Coronary artery (tissue), 2 donors: ENCODE data around the gene MAD1L1.

Experiments
- DNase-seq: peaks from one replicate; pipeline ENCODE4 v3.0.0-alpha.2; 2017; ENCODE audit warnings: low spot score
- H3K27ac ChIP-seq, 2 donors: fragments of 200-600 bp; sonication (generic); one replicate each; pipeline ENCODE4 v1.5.1; 2016 to 2019
- H3K4me3 ChIP-seq: fragments of 200-600 bp; sonication (generic); 2 replicates; pipeline ENCODE4 v1.5.1; 2016; ENCODE audit warnings: mild to moderate bottlenecking, moderate library complexity
- CTCF ChIP-seq: fragments of 200-600 bp; sonication (generic); IDR thresholded peaks from one replicate; pipeline ENCODE4 v1.5.1; 2019; ENCODE audit warnings: antibody characterized with exemption

The MAD1L1 gene

DNA sequence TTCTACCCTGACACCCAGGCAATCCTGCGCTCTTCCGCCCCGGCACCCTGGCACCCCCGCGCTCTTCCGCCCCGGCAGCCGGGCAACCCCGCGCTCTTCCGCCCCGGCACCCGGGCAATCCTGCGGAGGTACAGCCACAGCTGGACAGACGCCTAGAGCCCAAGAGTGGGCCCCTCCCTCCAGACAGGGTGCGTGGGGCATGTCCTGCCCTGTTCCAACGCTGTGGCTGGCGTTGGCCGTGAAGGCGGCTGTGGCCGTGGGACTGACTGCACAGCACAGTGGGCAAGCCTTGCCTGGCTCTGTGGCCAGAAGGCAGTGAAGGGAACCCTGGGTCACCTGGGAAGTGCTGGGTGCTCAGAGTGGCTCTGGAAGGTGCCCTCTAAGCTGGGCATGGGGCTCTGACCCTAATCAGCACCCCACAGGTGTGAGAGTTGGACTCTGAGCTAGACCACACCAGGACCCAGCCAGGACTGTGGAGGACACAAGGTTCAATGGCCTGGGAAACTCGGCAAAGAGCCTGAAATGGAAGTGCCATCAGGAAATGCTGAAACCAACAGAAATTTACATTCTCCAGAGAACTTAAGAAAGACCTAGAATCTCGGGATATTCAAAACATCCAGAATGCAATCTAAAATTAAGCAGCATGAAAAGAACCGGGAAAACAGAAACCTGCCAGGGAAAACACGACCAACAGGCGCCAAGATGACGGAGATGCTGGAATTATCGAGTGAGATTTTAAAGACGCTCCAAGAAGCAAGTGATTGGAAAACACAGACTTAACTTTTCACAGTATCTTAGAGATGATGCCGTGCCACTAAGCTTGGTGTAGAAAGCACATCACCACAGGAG is 309.1 kb downstream of the MAD1L1 start:
- no peak for TF ChIP-seq CTCF
- Histone ChIP-seq H3K4me3 (no peak overlapping the region), H3K27ac (no peak overlapping the region)
- DNase-seq = no peak

GRCh38 chr7:1922870-1923236 is 309.9 kb downstream of the MAD1L1 start:
- no peak for TF ChIP-seq CTCF
- Histone ChIP-seq H3K27ac (no peak overlapping the region), H3K4me3 (no peak overlapping the region)
- no peak for DNase-seq

DNA sequence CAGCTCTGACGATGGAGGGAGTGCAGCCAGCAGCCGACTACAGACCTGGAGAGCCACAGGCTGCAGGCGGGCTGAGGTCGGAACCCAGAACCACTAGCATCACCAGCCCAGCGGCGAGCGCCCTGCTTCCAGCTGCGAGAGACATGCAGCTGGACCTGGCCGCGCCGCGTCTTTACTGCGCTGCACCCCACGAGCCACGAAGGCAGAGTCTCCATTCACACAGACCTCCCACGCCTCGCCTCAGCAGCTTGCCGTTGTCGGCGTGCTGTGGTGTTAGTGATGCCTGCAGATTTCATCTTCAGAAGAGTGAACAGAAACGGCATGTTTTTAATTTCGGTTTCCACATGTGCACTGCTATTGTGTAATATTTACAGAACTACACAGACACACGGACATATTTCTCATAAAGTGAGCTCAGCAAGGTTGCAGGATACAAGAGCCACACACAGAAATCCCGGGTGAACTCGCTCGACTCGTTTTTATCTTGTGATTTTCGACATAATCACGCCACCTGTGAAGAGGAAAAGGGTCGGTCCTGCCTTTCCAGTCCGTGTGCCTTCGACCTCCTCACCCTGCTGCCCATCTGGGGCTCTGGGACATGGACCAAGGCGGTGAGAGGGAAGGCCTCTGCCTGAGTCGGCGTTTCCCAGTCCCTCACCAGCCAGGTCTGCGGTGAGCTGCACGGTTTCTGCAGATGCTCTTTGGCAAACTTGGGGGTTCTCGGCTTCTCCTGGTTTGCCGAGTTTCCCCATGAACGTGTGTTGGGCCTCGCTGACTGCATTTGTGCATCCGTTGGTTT is 310.5 kb downstream of the MAD1L1 start:
- no peak overlapping the region for H3K27ac ChIP-seq
- no peak for DNase-seq
- no peak overlapping the region for H3K4me3 ChIP-seq
- TF ChIP-seq CTCF = no peak

DNA sequence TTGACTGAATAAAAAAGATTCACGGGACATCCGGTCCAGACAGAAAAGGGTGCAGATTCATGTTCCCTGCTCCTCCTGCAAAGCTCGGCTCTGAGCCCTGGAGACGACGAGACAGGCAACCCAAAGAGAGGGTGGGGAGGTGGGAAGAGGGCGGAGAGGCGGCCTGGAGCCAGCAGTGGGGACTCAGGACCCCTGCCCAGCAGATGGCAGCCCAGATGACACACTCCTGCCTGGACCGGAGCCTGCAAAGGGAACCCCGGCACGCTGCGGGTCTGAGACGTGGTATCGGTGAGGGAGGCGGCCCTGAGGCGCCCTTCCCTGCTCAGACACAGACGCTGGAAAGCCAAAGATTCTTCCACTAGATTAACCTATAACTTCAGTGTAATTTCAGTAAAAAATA is 311.9 kb downstream of the MAD1L1 start:
- DNase-seq = no peak
- no peak for TF ChIP-seq CTCF
- Histone ChIP-seq H3K27ac (no peak overlapping the region), H3K4me3 (no peak overlapping the region)

DNA sequence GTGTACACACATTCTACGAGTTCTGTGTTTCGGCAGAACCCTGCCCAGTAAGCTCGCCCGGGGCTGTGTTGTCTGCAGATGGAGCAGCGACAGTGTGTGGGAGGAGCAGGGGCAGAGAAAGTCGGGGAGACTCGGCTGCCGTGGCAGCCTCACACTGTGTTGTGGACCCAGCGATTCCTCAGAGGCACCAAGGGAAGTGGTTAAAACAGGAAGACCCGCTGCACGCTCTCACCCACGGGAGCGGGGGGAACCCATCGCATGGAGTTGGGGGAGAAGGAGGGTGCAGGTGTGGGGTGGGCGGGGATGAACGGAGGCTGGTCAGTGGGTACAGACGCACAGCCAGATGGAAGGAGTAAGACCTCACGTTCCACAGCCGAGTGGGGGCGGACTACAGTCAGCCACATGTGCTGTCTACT is 312.5 kb downstream of the MAD1L1 start:
- no peak for TF ChIP-seq CTCF
- no peak overlapping the region for H3K27ac ChIP-seq
- H3K4me3 ChIP-seq = peak overlapping the region; percentile 44
- no peak for DNase-seq

DNA sequence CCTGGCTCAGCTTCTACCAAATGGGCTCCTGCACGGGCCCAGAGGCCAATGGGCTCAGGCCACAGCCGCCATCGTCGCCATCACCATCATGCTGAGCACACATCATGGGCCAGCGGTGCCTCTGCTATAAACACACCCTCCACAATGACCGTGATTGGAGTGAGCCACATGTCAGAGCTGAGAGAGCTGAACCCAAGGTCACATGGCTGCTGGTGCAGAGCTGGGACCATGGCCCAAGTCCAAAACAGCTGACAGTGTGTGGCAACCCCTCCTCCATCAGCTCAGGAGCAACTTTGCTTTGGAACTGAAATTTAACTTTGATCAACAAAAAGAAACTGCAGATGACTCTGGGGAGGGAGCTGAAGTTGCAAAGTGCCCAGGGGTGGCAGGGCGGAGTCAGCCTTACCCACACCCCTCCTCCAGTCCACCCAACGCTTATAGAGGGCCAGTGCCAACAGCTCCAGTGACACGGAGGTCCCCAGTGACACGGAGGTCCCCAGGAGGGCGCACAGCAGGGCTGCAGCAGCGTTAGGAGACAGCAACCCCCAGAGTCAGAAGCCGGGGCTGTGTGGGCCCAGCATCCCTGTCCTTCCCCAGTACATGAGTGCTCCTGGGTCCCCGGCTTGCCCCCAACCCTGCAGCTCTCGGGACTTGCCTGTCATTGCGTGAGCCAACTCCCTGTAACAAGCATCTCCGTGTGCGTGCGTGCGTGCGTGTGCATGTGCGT is 313.0 kb downstream of the MAD1L1 start:
- DNase-seq = no peak
- Histone ChIP-seq H3K4me3 (peak overlapping the region; percentile 44), H3K27ac (no peak overlapping the region)
- TF ChIP-seq CTCF = no peak
